Neuronal stem cell (in vitro differentiated cells): Measurements from ENCODE around the gene TMEM132D. TPM values are rescaled to one million over a fixed set of nuclear protein-coding genes. Genes with fewer than 3 reads are reported as not detected.

ENCODE experiments used
- DNase-seq: peaks from one replicate; pipeline ENCODE4 v3.0.0-alpha.2; 2013; ENCODE audit warnings: low spot score
- H2AFZ ChIP-seq: one replicate; pipeline ENCODE4 v1.6.1; 2013; ENCODE audit warnings: mild to moderate bottlenecking, low read length, inconsistent platforms
- H2AK5ac ChIP-seq: 2 replicates; pipeline ENCODE4 v1.6.1; 2013; ENCODE audit warnings: low read depth, mild to moderate bottlenecking, inconsistent platforms, low read length, moderate library complexity, mixed read lengths
- H2BK120ac ChIP-seq: 2 replicates; pipeline ENCODE4 v1.6.1; 2013; ENCODE audit warnings: low read depth, mild to moderate bottlenecking, inconsistent platforms, low read length, moderate library complexity, mixed read lengths
- H2BK12ac ChIP-seq: one replicate; pipeline ENCODE4 v1.6.1; 2013; ENCODE audit warnings: low read length, inconsistent platforms
- H2BK15ac ChIP-seq: 2 replicates; pipeline ENCODE4 v1.6.1; 2013; ENCODE audit warnings: mild to moderate bottlenecking, low read length, inconsistent platforms, mixed read lengths
- H2BK5ac ChIP-seq: one replicate; pipeline ENCODE4 v1.6.1; 2013; ENCODE audit warnings: inconsistent platforms, mild to moderate bottlenecking, low read length, moderate library complexity
- H3K14ac ChIP-seq: one replicate; pipeline ENCODE4 v1.6.1; 2013; ENCODE audit warnings: low read length, inconsistent platforms
- H3K18ac ChIP-seq: 2 replicates; pipeline ENCODE4 v1.6.1; 2013; ENCODE audit warnings: low read length, inconsistent platforms
- H3K23ac ChIP-seq: 2 replicates; pipeline ENCODE4 v1.6.1; 2013; ENCODE audit warnings: low read depth, mild to moderate bottlenecking, mixed read lengths, low read length, inconsistent platforms; ENCODE audit not compliant: poor library complexity
- H3K27ac ChIP-seq: replicated peaks from 3 replicates; pipeline ENCODE4 v1.5.1; 2013; ENCODE audit warnings: low read length, inconsistent platforms
- H3K27me3 ChIP-seq, 3 experiments: 2 replicates each; pipeline ENCODE4 v1.6.1; 2013; ENCODE audit warnings: low read length in 3 of 3, mild to moderate bottlenecking in 2 of 3, inconsistent platforms in 1 of 3, low read depth in 1 of 3, mixed read lengths in 1 of 3, moderate library complexity in 1 of 3; ENCODE audit not compliant: control insufficient read depth in 3 of 3, insufficient read depth in 3 of 3
- H3K36me3 ChIP-seq, 2 donors: replicated peaks in 1 of 2; 2 replicates each; pipeline ENCODE4 v1.6.1; 2013; ENCODE audit warnings: low read length in 2 of 2; ENCODE audit not compliant: control insufficient read depth in 2 of 2, insufficient read depth in 2 of 2
- H3K4ac ChIP-seq: 2 replicates; pipeline ENCODE4 v1.6.1; 2013; ENCODE audit warnings: inconsistent platforms, mild to moderate bottlenecking, low read length, moderate library complexity
- H3K4me1 ChIP-seq, 2 donors: 1 replicate in 1 of 2; 2 replicates in 1 of 2; pipeline ENCODE4 v1.6.1; 2013; ENCODE audit warnings: low read length in 2 of 2, low read depth in 1 of 2; ENCODE audit not compliant: control insufficient read depth in 2 of 2, insufficient read depth in 1 of 2
- H3K4me2 ChIP-seq: one replicate; pipeline ENCODE4 v1.6.1; 2013; ENCODE audit warnings: mild to moderate bottlenecking, low read length, inconsistent platforms; ENCODE audit not compliant: insufficient read depth, poor library complexity, severe bottlenecking
- H3K4me3 ChIP-seq, 2 donors: 2 replicates each; pipeline ENCODE4 v1.5.1; 2013; ENCODE audit warnings: low read length in 2 of 2, mild to moderate bottlenecking in 2 of 2, inconsistent platforms in 1 of 2, moderate library complexity in 1 of 2
- H3K79me1 ChIP-seq: one replicate; pipeline ENCODE4 v1.6.1; 2013; ENCODE audit warnings: low read depth, mild to moderate bottlenecking, inconsistent platforms, low read length, moderate library complexity
- H3K9ac ChIP-seq: one replicate; pipeline ENCODE4 v1.6.1; 2013; ENCODE audit warnings: mild to moderate bottlenecking, low read depth, low read length, inconsistent platforms; ENCODE audit not compliant: poor library complexity
- H3K9me3 ChIP-seq, 2 donors: replicated peaks in 1 of 2; 2 replicates each; pipeline versions ENCODE3 to v1.6.1; 2013; ENCODE audit warnings: low read length in 2 of 2, mild to moderate bottlenecking in 2 of 2, inconsistent platforms in 1 of 2, low read depth in 1 of 2, mixed read lengths in 1 of 2, moderate library complexity in 1 of 2; ENCODE audit not compliant: control insufficient read depth in 2 of 2, insufficient read depth in 1 of 2
- H4K8ac ChIP-seq: one replicate; pipeline ENCODE4 v1.6.1; 2013; ENCODE audit warnings: low read depth, mild to moderate bottlenecking, inconsistent platforms, low read length, moderate library complexity
- H4K91ac ChIP-seq: one replicate; pipeline ENCODE4 v1.6.1; 2013; ENCODE audit warnings: low read length, low read depth, mild to moderate bottlenecking, inconsistent platforms; ENCODE audit not compliant: poor library complexity
- WGBS, 2 donors: extraction: QIAGEN DNeasy Blood & Tissue Kit; methylation state at CpG; one replicate each; pipeline ENCODE4 v1.1.7; 2013; ENCODE audit warnings: missing lambda C conversion rate in 2 of 2, mixed read lengths in 1 of 2; ENCODE audit not compliant: insufficient read length in 2 of 2, insufficient replicate concordance in 1 of 2; ENCODE audit errors: extremely low coverage in 2 of 2; 5-methylcytosine and 5-hydroxymethylcytosine counted together
- small RNA-seq: library from polyadenylated mRNA; stranded (forward); fragments of <200 nt; extraction: miRNeasy Mini kit (QIAGEN cat#:217004); gene quantifications from one replicate; pipeline ENCODE3, GENCODE V24; 2013; ENCODE audit not compliant: insufficient read depth

Gene TMEM132D

GRCh38 chr12:129025055-129025454 lies 878.8 kb downstream of the TMEM132D start:
- H3K79me1 ChIP-seq: no peaks in the 10 kb centered on the region
- peak overlapping the region; percentile 82 for H3K14ac ChIP-seq
- H2BK5ac ChIP-seq: no peak overlapping the region
- no peak overlapping the region for H2BK12ac ChIP-seq
- no peaks in the 10 kb centered on the region for H3K36me3 ChIP-seq
- H2AFZ ChIP-seq: no peak overlapping the region
- H4K91ac ChIP-seq: no peak overlapping the region
- no peak overlapping the region for H4K8ac ChIP-seq
- H3K27ac ChIP-seq: no peak overlapping the region
- no peak for DNase-seq
- no peak overlapping the region for H2AK5ac ChIP-seq
- 100% methylated on average over 3 of the region's 3 CpGs; no CpG with 5 or more reads in 1 of the 2 donors for WGBS, 2 donors
- H3K18ac ChIP-seq: peak overlapping the region; percentile 11
- no peak overlapping the region for H3K9ac ChIP-seq
- H3K4me3 ChIP-seq: peak overlapping the region in 1 of 2 donors; percentile 53
- H2BK120ac ChIP-seq: no peak overlapping the region
- no peaks in the 10 kb centered on the region for H3K4me1 ChIP-seq
- H3K9me3 ChIP-seq: no peaks in the 10 kb centered on the region
- no peak overlapping the region for H3K4ac ChIP-seq
- H3K4me2 ChIP-seq: no peak overlapping the region
- H3K27me3 ChIP-seq: peaks cover 0 to 2% (median 0%) of the 10 kb centered on the region in 3 experiments
- no peak overlapping the region for H2BK15ac ChIP-seq
- peak overlapping the region; percentile 28 for H3K23ac ChIP-seq

Small RNA genes lying within 50 kb of the gene (small RNA-seq; reads per million reads assigned to genes)
- not detected for gene RF02271
